Measurements from ENCODE around the gene RUFY4. TPM values are rescaled to one million over a fixed set of nuclear protein-coding genes. Genes with fewer than 3 reads are reported as not detected.
A peak's percentile ranks its signal among the peaks of the same experiment; 100 is the strongest.

The RUFY4 gene
- total RNA-seq, 3 donors from 2014 or later = 2.8 TPM; not detected in 2

DNA sequence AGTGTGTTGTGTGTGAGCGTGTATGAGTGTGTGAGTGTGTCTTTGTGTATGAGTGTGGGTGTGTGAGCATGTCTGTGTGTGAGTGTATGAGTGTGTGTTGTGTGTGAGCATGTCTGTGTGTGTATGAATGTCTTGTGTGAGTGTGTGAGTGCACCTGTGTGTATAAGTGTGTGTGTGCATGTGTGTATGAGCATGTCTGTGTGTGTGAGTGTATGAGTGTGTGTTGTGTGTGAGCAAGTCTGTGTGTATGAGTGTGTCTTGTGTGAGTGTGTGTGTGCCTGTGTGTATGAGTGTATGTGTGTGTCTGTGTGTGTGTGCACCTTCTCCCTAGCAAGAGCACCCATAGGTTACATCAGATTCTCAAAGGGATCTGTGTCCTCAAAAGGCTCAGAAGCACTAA, 37.8 kb upstream of the RUFY4 start:
- Histone ChIP-seq H3K27ac (peak overlapping the region in 1 of 2 donors; percentile 19), H3K4me1 (peaks cover 0 to 47% of the 10 kb centered on the region in 2 donors), H3K36me3 (no peaks in the 10 kb centered on the region), H3K9me3 (no peaks in the 10 kb centered on the region), H3K4me3 (no peak overlapping the region), H3K27me3 (no peaks in the 10 kb centered on the region)
- TF ChIP-seq POLR2A (IDR thresholded peaks at IDR 0.05) = no peak
- no peak for TF ChIP-seq POLR2AphosphoS5 (IDR thresholded peaks at IDR 0.05)
- TF ChIP-seq, protein P1, sequence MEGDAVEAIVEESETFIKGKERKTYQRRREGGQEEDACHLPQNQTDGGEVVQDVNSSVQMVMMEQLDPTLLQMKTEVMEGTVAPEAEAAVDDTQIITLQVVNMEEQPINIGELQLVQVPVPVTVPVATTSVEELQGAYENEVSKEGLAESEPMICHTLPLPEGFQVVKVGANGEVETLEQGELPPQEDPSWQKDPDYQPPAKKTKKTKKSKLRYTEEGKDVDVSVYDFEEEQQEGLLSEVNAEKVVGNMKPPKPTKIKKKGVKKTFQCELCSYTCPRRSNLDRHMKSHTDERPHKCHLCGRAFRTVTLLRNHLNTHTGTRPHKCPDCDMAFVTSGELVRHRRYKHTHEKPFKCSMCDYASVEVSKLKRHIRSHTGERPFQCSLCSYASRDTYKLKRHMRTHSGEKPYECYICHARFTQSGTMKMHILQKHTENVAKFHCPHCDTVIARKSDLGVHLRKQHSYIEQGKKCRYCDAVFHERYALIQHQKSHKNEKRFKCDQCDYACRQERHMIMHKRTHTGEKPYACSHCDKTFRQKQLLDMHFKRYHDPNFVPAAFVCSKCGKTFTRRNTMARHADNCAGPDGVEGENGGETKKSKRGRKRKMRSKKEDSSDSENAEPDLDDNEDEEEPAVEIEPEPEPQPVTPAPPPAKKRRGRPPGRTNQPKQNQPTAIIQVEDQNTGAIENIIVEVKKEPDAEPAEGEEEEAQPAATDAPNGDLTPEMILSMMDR (IDR thresholded peaks at IDR 0.05) = no peak
- intact Hi-C loops (cut with DNase I; ENCODE audit: low total_unique reads) = loop anchor here (1.0 kb wide), 1 partner anchor 43 kb away; no protein-coding TSS in a partner anchor
- DNase-seq (ENCODE audit: low spot score in 2 of 2) = no peak

DNA sequence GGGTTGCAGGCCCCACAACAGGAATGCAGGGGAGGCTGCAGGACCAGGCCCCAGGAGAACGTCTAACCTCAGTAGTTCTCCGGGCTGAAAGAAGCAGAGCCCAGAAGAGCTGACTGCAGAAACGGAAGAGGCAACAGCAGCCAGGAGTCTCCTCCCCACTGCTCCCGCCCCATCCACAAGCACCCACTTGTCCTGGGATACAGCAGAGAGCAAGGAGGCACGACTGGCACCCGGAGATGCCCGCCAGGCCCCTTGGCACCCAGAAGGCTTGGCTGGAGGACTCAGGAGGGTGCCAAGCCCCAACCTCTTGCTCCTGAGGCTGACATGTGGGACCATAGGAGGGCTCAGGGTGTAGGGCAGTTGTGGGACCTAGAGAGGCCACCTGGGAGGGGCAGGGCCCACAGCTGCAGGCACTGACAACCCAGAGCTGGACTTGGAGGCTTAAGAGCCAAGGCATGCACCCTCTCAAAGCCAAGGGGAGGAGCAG, 37.2 kb upstream of the RUFY4 start:
- H3K4me3 ChIP-seq = no peak overlapping the region
- intact Hi-C loops (cut with DNase I; ENCODE audit: low total_unique reads) = loop anchor here (1.0 kb wide), 1 partner anchor 44 kb away; no protein-coding TSS in a partner anchor
- no peak for TF ChIP-seq POLR2A (IDR thresholded peaks at IDR 0.05)
- TF ChIP-seq POLR2AphosphoS5 (IDR thresholded peaks at IDR 0.05) = no peak
- TF ChIP-seq, protein P1 (IDR thresholded peaks at IDR 0.05) = no peak
- H3K4me1 ChIP-seq = peaks cover 0 to 47% of the 10 kb centered on the region in 2 donors
- H3K27me3 ChIP-seq = no peaks in the 10 kb centered on the region
- H3K27ac ChIP-seq = peak overlapping the region; percentile 19
- no peaks in the 10 kb centered on the region for H3K36me3 ChIP-seq
- no peaks in the 10 kb centered on the region for H3K9me3 ChIP-seq
- DNase-seq (ENCODE audit: low spot score in 2 of 2) = no peak

DNA sequence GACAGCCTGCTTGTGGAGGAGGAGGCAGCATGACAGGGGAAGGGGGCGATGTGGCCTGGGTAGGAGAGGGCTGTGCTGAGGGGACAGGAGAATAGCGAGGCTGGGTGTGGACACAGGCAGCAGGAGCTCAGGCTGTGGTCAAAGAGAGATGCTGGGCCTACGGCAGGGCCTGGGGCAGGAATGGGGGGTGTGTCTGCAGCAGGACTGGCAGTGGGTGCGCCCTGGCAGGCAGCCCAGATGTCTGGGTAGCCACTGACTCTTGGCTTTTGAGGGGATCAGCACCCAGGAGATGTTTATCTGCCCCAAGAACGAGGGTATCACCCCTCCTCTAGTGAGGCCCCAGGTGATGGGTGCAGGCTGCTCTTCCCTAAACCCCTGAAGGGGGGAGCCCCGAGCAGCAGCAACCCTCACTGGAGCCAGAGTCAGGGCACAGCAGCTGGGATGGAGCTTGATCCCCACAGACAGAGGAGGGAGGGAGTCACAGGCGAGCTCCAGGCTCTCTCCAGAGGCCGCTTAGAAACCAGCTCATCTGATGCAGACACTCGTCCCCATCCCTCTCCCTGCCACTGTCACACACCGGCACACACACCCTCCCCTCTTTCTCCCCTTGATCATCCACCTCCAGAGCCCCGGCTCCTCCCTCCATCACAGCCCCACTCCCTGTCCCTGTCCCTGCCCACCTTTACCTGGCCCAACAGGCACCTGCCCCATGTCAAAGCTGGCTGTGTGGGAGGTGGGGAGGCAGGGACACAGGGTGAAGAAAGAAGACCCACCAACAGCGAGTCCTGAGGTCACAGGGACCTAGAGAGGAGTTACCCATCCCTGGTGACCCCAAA, 36.5 kb upstream of the RUFY4 start:
- peaks cover 0 to 40% of the 10 kb centered on the region in 2 donors for H3K4me1 ChIP-seq
- intact Hi-C loops (cut with DNase I; ENCODE audit: low total_unique reads) = no loop called here
- no peak for DNase-seq (ENCODE audit: low spot score in 2 of 2)

DNA sequence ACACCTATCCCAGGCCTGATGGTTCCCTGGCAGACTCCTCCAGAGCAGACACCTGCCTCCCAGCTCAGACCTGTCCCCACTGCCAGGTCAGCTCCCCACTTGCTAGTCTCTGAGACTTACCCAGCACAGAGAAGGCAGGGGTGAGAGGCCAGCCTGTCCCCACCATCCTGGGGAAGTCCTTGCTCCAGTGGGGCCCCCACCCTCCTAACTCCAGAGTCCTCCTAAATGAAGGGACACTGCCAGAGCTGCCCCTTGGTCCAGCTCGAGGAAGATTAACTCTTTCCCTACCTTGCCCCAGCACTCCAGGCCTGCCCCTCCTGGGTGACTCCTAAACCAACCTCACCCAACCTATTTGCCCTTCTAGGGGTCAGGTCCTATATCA, 35.9 kb upstream of the RUFY4 start:
- Histone ChIP-seq H3K4me1 (peaks cover 0 to 34% of the 10 kb centered on the region in 2 donors), H3K27me3 (no peaks in the 10 kb centered on the region), H3K36me3 (no peaks in the 10 kb centered on the region), H3K9me3 (no peaks in the 10 kb centered on the region), H3K27ac (no peak overlapping the region), H3K4me3 (no peak overlapping the region)
- no peak for TF ChIP-seq POLR2A (IDR thresholded peaks at IDR 0.05)
- TF ChIP-seq, protein P1 (IDR thresholded peaks at IDR 0.05) = no peak
- no peak for TF ChIP-seq POLR2AphosphoS5 (IDR thresholded peaks at IDR 0.05)
- no peak for DNase-seq (ENCODE audit: low spot score in 2 of 2)
- intact Hi-C loops (cut with DNase I; ENCODE audit: low total_unique reads) = no loop called here

More for the DNA sequence above, 36.5 kb upstream of the RUFY4 start:
- no peaks in the 10 kb centered on the region for H3K9me3 ChIP-seq
- H3K27ac ChIP-seq = peak overlapping the region; percentile 19
- no peak for TF ChIP-seq POLR2AphosphoS5 (IDR thresholded peaks at IDR 0.05)
- TF ChIP-seq, protein P1 (IDR thresholded peaks at IDR 0.05) = no peak
- H3K27me3 ChIP-seq = no peaks in the 10 kb centered on the region
- no peaks in the 10 kb centered on the region for H3K36me3 ChIP-seq
- no peak overlapping the region for H3K4me3 ChIP-seq
